ENCODE data around the gene CPLX1.

Gene CPLX1

DNA sequence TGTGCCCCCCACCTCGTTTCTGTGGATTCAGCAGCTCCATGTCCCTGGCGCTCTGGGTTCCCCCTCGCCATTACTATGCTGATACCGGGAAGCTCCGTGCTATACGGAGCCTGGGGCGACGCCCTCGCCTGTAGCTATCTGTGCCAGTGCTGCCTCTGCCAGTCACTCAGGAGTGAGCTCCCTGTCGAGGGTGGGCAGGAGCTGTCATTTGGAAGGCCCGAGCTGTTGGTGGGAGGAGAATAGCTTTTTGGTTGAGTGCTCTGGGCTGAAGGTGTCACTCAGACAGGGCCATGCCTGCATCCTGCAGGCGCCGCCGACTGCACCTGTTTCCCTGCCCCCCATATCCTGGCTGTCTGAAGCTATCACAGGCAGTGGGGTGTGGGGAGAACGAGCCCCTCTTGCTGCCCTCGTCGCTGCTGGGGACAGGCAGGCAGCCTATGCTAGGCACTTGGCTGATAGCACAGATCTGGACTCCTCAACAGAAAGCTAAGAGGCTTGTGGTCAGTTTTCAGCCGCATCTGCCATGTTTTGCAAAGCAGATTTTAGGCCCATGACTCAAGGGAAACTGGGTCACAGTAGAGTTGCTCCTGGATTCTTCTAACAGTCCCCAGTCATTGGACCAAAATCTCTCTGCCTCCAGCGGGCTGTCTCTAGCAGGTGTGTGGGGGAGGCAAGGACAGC lies 31.8 kb downstream of the CPLX1 start:
- in situ Hi-C loops (cut with MboI; ENCODE audit: low sequenced_read_pairs) = no loop called here

DNA sequence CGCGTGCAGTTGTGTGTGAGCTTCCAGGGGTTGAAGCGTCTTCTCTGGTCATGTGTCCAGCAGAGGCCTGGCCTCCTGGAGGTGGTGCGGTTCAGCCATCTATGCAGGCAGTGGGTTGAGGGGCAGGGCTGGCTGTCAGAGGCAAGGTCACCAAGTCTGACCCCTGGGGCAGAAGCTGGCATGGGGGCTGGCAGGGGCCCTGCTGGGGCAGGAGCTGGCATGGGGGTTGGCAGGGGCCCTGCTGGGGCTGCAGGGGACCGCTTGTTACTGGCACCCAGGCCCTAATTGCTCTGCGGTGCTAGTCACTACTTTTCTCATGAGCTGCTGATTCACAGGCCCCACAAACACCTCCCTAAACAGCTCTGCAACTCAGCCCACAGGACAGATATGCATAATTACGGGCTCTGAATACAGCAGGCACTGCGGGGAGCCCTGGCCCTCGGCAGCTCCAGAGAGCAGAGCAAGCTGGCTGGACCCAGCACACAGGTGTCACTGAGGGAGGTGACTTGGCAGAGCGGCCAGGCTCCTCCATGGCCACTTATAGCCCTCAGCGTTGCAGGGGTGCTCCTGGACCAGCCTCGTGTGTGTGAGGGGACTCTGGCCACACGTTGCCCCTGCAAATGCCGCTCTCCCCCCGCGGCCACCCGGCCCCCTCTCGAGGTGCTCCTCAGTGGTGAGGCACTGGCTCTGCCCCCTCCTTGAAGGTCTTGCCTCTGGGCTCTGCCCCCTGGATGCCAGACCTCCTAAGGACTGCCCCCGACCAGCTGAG lies 32.7 kb downstream of the CPLX1 start:
- in situ Hi-C loops (cut with MboI; ENCODE audit: low sequenced_read_pairs) = no loop called here

DNA sequence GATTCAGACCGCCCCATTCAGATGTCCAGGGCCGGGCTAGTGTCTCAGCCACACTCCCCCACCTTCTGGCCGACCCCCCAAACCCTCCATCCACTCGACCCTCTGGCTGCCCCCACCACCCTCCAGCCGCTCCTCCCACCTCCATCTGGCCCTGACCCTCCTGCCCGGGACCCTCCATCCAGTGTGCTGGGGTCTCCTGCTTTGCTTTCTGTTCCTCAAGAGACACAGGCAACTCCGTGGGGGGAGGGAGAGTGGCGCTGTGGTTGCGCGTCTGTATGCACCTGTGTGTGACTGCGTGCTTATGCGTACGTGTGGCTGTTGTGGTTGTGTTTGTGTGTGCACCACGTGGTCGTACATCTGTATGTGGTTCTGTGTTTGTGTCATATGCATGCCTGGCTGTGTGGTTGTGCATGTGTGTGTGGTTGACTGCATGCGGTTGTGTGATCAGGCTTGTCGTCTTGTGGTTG lies 33.3 kb downstream of the CPLX1 start:
- in situ Hi-C loops (cut with MboI; ENCODE audit: low sequenced_read_pairs) = no loop called here

DNA sequence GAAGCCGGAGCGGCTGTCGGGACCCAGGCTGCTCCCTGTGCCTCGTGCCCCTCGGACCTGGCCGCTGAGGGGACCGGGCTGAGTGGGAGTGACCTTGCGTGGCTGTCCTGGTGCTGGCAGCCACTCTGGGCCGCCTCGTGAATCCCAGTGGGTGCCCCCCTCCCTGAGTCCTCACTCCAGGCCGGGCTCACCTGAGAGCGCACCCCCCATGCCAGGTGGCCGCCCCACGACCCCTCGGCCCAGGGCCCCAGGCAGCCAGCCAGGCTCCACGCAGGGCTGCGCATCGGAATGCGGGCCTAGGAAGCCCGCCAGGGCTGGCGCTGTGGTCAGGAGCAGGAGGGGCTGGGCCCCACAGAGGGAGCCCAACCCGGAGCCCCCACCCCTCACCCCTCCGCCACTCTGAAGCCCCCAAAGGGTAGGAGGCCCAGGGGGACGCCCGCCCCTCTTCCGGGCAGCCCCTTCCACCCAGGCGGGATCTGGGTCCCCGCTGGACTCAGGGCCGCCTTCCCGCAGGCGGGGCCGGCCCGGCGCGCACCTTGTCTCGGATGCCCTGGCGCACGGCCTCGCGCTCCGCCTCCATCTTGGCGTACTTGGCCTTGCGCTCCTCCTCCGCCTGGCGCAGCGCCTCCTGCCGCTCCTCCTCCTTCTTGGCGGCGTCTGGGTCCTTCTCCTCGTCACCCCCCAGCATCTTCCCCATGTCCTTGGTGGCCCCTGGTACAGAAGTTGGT lies 33.9 kb downstream of the CPLX1 start:
- in situ Hi-C loops (cut with MboI; ENCODE audit: low sequenced_read_pairs) = no loop called here

DNA sequence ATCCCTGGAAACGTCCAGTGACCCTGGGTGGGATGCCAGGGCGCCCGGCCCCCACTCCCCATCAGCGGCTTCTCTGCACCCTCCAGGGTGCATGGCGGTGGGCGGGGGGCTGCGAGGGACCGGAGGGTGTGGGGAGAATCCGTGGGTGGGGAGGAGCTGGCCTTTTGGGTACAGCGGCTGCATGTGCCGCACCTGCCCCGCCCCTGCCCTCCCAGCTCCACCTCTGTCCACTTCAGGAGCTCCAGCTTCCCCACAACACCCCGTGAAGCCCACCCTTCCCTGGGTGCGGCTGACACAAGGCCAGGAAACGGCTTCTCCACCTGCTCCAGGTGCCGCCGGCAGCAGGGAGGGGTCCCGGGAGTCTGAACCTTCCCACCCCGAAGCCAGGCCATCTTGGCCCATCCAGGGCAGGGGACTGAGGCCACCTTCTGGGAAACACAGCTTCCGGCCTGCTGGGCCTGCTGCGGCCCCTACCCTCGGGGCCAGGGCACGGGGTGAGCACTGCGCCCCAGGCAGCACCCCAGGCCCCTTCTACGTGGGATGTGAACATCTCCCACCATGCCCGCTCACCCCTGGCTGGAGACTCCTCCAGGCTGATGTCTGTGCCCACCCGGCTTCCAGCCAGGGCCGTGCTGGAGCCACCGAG lies 34.6 kb downstream of the CPLX1 start:
- in situ Hi-C loops (cut with MboI; ENCODE audit: low sequenced_read_pairs) = no loop called here

DNA sequence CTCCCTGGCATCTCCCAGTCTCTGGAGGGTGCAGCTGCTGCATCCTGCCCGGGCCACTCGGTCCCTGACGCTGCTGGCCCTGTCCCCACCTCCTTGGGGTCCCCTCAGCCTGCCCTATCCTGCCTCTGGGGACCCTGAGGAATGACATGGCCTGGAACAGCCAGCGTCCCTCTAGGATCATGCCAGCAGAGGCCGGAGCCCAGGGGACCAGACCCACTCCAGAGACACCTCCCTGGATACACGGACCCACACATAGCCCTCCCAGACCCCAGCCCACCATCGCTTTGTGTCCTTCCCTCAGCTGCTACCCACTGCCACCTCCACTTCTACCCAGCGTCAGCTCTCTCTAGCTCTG lies 35.5 kb downstream of the CPLX1 start:
- in situ Hi-C loops (cut with MboI; ENCODE audit: low sequenced_read_pairs) = no loop called here

DNA sequence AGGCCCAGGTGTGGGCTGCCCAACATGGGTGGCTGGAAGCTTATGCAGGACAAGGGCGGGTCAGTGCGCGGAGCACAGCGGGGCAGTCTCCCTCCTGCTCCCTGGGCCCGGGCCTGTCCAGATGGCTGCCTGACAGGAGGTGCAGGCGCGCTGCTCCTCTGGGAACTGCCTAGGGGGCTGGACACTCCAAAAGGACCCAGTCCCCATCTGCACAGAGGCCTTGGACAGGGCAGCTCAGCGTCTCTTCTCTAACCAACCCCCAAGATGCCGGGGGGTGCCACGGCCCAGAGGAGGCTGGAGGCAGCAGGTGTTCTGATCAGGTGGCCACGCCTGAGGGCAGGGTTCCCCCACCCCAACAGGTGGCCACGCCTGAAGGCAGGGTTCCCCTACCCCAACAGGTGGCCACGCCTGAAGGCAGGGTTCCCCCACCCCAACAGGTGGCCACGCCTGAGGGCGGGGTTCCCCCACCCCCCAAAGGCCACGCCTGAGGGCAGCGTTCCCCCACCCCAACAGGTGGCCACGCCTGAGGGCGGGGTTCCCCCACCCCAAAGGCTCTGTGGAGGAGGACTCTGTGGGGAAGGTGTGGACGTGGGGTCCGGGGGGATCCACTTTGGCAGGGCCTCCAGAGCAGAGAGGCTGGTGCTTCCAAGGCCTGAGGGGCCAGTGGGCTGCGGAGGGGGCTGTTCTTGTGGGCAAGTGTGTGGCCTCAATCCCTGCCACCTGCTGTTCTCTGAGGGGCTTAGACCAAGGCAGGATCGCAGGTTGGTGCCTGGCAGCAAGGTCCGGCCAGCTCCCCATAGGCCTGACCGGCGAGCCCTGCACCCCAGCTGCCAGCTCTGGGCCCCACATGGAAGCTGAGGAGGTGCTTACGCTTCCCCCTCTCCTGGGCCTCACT lies 36.1 kb downstream of the CPLX1 start:
- in situ Hi-C loops (cut with MboI; ENCODE audit: low sequenced_read_pairs) = no loop called here

DNA sequence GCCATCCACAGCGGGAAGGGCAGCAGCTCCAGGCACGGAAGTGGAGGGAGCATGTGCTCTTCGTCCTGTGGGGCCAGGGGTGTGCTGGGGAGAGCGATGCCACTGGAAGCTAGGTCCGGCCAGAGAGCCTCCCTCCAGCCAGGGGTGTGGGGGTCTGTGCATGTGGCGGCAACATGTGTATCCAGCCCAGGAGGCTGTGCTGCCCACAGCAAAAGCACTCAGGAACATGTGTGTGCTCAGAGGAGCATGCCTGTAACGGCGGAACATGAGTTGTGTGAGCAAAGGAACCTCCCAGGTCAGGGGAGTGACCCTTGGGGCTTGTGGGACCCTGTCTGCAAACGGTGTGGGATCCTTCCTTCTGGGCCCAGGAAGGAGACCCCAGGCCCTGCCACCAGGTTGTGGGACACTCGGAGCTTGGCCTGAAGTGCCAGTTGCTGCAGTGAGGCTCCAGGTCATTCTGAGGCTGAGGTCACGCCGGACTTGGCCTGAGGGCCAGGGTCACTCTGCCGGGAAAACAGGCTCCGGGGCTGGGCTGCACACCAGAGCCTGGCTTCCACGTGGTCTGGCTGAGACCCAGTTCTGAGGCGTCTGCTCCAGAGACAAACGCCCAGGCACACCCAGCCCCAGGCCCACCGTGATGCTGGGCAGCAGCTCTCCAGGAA lies 37.2 kb downstream of the CPLX1 start:
- in situ Hi-C loops (cut with MboI; ENCODE audit: low sequenced_read_pairs) = no loop called here

DNA sequence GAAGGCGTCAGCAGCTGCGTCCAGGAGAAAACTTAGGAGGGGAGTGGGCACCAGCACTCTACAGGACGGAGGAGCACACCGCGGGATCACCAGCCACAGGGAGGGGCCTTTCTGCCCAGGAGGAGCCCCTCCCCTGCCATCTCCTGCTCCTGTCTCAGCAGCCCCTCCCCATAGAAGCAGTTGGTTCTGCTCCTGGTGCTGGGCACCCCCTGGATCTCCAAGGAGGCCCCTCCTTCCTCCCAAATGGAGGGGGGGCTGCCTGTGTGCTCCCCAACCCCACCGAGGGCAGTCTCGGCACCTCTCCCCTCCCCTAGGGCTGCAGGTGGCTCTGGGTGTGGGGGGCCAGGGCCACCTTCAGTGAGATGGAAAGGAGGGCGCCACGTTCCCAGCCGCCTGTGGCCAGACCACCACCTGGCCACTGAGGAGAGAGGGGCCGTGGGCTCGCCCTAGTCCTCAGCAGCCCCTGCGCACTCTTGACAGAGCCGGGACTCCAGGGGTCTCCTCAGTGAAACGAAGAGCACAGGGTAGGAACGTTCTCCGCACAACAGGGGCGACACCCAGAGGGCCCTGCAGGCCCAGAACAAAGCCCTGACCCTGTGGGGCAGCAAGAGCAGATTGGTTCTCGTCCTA lies 37.8 kb downstream of the CPLX1 start:
- in situ Hi-C loops (cut with MboI; ENCODE audit: low sequenced_read_pairs) = no loop called here

DNA sequence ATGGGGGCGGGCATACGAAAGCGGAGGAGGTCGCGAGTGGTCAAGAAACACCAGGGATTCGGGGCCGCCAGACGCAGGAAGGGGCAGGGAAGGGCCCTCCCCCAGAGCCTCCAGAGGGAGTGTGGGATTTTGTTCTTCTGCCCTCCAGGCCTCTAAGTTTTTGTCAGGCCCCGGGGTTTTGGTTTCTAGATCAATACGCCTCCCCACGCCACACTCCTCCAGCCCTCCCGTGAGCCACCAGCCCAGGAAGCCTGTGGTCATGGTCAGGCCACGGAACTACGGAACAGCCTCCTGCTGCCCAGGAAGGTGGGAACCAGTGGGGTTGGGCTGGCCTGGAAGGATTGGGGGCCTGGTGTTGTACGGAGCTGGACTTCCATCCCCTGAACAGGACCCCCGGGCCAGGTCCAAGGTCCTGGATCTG lies 38.4 kb downstream of the CPLX1 start:
- in situ Hi-C loops (cut with MboI; ENCODE audit: low sequenced_read_pairs) = no loop called here

DNA sequence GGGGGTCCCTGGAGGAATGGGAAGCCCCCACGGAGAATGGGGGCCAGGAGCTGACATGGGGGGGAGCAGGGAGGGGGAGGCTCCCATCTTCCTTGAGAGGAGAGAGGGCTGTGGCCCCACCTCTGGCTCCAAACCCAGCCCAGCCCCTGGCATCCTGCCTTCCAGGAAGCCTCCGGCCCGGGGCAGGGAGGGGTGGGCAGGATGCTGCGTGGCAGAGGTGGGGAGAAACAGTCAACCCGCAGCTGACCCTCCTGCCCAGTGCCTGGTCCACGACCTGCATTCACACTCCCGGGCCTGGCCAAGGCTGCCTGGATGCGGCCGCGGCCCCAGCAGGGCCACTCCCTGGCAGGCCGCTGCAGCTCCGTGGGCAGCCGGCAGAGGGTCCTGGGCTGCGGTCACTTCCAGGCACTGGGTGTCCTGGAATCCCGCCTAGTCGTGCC lies 39.0 kb downstream of the CPLX1 start:
- in situ Hi-C loops (cut with MboI; ENCODE audit: low sequenced_read_pairs) = no loop called here

DNA sequence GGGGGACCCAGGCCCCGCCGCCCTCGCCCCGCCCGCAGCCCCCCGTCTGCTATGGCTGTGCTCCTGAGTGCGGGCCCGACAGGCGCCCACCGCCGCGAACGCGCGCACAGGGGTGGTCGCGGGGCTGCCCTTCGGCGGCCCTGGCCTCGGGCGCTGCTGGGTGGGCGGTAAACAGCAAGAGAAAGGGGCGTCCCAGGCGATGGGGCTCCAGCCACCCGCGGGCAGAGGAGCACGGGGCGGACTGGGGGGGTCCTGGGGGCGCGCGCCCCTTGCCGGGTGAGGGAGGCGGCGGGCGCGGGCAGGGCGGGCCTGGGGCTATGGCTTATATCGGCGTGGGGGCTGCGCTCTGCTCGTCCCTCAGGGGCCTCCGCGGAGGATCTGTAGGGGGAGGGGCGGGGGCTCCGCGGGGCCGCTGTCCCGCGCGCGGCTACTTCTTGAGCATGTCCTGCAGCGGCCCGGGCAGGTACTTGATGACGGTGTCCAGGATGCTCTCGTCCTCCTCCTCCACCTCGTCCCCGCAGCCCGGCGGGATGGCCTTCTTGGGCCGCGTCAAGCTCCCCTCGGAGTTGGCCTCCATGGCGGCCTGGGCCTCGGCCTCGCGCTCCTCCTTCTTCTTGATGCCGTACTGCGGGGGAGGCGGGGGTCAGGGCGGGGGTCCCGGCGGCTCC lies 39.7 kb downstream of the CPLX1 start:
- in situ Hi-C loops (cut with MboI; ENCODE audit: low sequenced_read_pairs) = no loop called here

DNA sequence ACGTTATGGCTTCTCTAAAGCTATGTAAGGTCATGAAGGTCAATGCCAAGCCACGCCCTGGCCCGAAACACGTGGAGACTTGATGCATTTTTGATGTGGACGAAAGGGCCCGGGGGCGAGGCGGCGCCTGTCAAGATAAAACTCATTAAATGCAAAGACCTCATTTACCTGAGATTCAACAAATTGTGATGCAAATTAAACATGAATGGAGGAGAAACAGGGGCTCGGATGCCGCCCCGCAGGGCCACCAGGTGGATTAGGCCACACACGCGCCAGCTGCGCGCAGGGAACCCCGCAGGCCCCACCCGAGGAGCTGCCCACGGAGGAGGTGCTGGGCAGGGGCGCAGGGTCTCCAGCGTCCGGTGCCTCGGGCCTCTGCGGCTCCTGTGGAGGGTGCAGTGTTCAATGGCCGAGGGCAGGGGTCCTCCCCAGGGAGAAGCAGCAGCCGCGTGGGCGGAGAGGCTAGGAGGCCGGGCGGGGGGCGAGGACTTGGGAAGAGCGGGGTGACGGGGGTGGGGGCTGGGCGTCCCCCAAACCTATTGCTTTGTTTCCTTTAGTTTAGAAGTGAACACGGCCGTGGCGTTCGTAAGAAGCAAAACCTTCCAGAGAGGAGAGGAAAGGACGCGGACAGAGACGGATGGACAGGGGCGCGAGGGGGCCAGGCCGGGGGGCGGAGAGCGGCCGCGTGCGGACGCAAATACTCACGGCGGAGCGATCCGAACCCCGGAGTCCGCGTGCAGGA lies 40.4 kb downstream of the CPLX1 start:
- in situ Hi-C loops (cut with MboI; ENCODE audit: low sequenced_read_pairs) = no loop called here

DNA sequence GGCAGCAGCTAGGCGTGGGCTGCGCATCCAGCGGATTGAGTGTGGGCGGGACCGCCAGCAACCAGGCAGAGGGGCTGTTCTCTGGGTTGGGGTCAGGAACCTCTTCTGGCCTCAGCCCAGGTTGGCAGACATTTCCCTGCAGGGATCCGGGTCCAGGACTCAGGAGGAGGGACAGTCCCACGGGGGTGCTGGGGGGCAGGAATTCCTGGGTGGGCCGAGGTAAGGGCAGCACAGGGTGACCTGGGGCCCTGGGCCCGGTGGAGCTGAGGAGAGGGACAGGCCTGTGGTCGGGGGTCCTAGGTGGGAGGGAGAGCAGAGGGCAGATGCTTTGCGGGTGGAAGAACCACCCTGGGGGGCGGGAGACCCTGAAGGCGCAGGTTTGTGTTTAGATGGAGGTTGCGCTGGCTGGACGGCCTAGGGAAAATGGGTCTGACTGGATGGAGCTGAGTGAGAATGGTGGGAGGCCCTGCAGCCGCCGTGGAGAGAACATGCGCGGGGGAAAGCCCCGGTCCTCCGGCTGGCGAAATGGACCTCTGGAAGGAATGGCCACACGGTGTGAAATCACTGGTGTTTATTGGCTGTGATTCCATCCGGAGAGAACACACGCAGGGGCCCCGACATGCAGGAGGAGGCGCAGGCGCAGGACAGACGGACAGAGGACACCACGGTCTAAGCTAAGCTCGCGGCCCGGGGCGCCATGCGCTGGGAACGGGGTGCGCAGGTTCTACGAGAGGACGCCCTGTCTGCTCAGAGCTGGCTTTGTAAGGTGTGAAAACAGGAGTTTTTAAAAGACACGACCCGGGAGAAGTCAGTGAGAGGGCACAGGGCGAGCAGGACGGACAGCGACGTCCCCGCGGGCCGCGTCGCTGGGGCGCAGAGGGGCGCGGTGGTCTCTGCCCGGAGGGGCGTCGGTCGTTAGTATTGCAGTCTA lies 41.3 kb downstream of the CPLX1 start:
- in situ Hi-C loops (cut with MboI; ENCODE audit: low sequenced_read_pairs) = no loop called here

DNA sequence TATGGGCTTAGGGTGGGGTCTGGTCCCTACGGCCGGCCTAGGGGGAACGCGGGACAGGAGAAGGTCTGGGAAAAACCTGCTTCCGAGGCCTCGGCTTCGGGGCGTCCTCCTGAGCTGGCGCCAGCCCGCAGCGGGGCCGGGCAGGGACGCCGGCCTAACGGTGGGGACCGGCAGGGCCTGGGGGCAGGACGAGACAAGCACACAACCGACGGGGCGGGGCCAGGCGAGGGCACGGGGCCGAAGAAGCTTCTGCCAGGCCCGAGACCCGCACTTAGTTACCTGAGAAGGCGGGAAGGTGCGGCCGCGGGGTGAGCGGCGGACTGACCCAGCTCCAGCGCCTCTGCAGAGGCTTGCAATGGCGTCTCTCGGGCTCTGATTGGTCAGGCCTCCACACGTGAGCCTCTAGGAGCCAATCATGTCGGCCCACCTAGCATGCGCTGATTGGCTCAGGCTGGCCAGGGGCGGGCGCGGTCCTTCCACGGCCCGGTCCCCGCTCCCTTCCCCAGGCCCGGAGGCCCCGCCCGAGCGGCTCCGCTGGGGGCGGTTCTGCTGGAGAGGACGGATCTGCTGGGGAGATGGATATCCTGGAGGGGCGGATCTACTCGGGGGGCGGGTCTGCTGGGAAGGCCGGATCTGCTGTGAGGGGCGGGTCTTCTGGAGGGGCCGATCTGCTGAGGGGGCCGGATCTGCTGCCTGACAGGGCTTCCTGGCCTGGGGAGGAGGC lies 44.3 kb downstream of the CPLX1 start:
- in situ Hi-C loops (cut with MboI; ENCODE audit: low sequenced_read_pairs) = no loop called here

DNA sequence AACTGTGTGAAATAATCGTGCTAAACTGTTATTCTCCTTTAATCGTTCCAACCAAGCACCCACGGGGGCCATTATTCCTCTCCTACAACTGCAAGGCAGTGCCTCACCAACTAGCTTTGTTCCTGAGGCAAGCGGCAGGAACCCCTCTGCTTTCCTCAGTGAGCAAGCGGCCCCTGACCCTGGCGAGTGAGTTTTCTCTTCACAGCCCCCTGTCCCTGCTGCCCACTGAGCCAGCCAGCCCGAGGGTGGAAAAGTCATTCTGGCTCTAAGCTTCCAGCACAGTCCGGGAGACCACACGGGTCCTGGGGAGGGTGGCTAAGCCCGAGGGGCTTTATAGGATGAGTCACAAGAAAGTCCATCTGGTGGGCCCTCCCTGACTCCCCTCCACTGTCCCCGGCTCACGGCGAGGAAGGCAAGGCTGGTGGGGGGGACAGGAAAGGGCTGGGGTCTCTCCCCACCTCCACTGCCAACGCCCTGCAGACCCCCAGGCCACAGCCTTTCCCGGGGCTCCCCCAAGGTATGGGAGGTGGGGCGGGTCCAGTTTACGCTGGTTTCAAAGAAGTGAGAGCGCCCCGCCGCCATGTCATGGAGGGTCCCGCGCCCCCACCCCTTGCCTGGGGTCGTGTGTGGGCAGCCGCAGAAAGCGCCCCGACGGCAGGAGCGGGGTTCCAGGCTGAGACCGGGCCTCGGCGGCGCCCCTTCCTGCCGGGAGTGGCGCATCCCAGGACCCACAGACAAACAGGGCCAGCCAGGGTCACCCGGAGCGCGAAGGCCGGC lies 45.0 kb downstream of the CPLX1 start:
- in situ Hi-C loops (cut with MboI; ENCODE audit: low sequenced_read_pairs) = no loop called here
